WI38 (cell line): ENCODE data around the gene ZAR1.
"Not testable (repeated sequence)": the region's sequence is repeated elsewhere in the genome, so short reads cannot be mapped to it uniquely, and the experiment has no call there.

Experiments used
- H3K4me3 ChIP-seq: 2 replicates; pipeline ENCODE4 v1.5.1; 2011; ENCODE audit warnings: low read depth, mild to moderate bottlenecking, control low read depth, low read length
- CTCF ChIP-seq: IDR thresholded peaks from 2 replicates; pipeline ENCODE4 v1.5.1; 2012; ENCODE audit warnings: low read depth, mild to moderate bottlenecking, control low read depth, low read length

Gene ZAR1

GRCh38 chr4:48490012-48490679 is at the start of gene ZAR1:
Gene ZAR1 (plus strand): TSS chr4:48490252. CDS start chr4:48490292, 40 bp downstream.
- H3K4me3 ChIP-seq: peak within 1 kb of the TSS; percentile 41
- no peak for TF ChIP-seq CTCF

GRCh38 chr4:48440914-48441313 is 49.1 kb upstream of the ZAR1 start:
- H3K4me3 ChIP-seq: not testable (repeated sequence)

- no peak overlapping the region for H3K4me3 ChIP-seq
- no peak; the same call in 1 of the 2 replicates for TF ChIP-seq CTCF
Measured at GRCh38 chr4:48445704-48446103, 44.3 kb upstream of the ZAR1 start.

- no peak for TF ChIP-seq CTCF
- H3K4me3 ChIP-seq: no peak overlapping the region
Measured at GRCh38 chr4:48446642-48447041, 43.4 kb upstream of the ZAR1 start.

- H3K4me3 ChIP-seq: no peak overlapping the region
- no peak for TF ChIP-seq CTCF
Measured at GRCh38 chr4:48449151-48449550, 40.9 kb upstream of the ZAR1 start.

GRCh38 chr4:48450740-48451139 is 39.3 kb upstream of the ZAR1 start:
- H3K4me3 ChIP-seq: no peak overlapping the region
- no peak for TF ChIP-seq CTCF

- not testable (repeated sequence) for H3K4me3 ChIP-seq
Measured at GRCh38 chr4:48451656-48452055, 38.4 kb upstream of the ZAR1 start.

GRCh38 chr4:48454591-48454990 is 35.5 kb upstream of the ZAR1 start:
- H3K4me3 ChIP-seq: no peak overlapping the region
- TF ChIP-seq CTCF: no peak
